Mesothelial cell of epicardium (in vitro differentiated cells): ENCODE data around the gene SRSF9. TPM values are rescaled to one million over a fixed set of nuclear protein-coding genes. Genes with fewer than 3 reads are reported as not detected.
A peak's percentile ranks its signal among the peaks of the same experiment; 100 is the strongest.

ENCODE experiments used
- DNase-seq, 2 experiments: peaks; one replicate each; pipeline ENCODE4 v3.0.0; 2021; ENCODE audit warnings: low spot score in 2 of 2; ENCODE audit not compliant: unreplicated experiment in 2 of 2
- H3K27ac Mint-ChIP-seq: 2 replicates; pipeline ENCODE4 v1.8.0; 2021; ENCODE audit warnings: mixed read lengths
- H3K27me3 Mint-ChIP-seq: 2 replicates; pipeline ENCODE4 v1.8.0; 2021; ENCODE audit warnings: low read depth, mixed read lengths
- H3K36me3 Mint-ChIP-seq: 2 replicates; pipeline ENCODE4 v1.8.0; 2021; ENCODE audit warnings: mixed read lengths
- H3K4me1 Mint-ChIP-seq: 2 replicates; pipeline ENCODE4 v1.8.0; 2021; ENCODE audit warnings: mixed read lengths
- H3K4me3 Mint-ChIP-seq: 2 replicates; pipeline ENCODE4 v1.8.0; 2021; ENCODE audit warnings: mild to moderate bottlenecking, moderate library complexity, mixed read lengths
- H3K9me3 Mint-ChIP-seq: 2 replicates; pipeline ENCODE4 v1.8.0; 2021; ENCODE audit warnings: mixed read lengths
- total RNA-seq: library from RNA; stranded (reverse); gene quantifications from 3 replicates; pipeline ENCODE4 v1.2.1, GENCODE V29; 2021
- TF ChIP-seq, protein P1 (sequence below): fragments of 200-600 bp; sonication (generic); IDR thresholded peaks from one replicate; pipeline ENCODE4 v1.5.0; 2021; ENCODE audit warnings: antibody characterized with exemption; ENCODE audit not compliant: unreplicated experiment

Gene SRSF9
- total RNA-seq, 1 donor from 2014 or later, result 197 TPM

DNA sequence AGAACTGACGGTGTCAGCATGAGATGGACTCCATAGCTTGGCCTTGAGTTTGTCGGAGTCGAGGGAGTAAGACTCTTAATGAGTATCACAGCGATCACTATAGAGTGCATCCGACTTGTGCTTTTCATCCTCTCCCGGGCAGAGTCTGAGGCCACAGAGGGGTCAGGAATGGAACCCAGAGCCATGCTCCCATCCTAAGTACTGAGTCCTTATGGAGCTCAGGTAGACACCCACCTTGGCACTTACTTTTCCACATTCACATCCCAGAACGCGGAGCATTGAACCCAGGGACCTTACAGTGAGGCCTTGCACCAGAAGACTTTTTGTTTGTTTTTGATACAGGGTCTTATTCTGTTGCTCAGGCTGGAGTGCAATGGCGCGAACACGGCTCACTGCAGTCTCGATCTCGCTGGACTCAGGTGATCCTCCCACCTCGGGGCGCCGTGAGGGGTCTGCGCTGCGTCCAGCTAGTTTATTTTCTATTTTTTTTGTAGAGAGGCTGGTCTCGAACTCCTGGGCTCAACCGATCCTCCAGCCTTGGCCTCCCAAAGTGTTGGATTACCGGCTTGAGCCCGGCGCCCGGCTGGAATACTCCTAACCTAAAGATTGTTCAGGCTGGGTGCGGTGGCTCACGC, 719 bp upstream of the SRSF9 start:
- H3K9me3 Mint-ChIP-seq, result no peaks in the 10 kb centered on the region
- peaks cover 48% of the 10 kb centered on the region for H3K4me1 Mint-ChIP-seq
- DNase-seq, result no peak
- TF ChIP-seq, protein P1, sequence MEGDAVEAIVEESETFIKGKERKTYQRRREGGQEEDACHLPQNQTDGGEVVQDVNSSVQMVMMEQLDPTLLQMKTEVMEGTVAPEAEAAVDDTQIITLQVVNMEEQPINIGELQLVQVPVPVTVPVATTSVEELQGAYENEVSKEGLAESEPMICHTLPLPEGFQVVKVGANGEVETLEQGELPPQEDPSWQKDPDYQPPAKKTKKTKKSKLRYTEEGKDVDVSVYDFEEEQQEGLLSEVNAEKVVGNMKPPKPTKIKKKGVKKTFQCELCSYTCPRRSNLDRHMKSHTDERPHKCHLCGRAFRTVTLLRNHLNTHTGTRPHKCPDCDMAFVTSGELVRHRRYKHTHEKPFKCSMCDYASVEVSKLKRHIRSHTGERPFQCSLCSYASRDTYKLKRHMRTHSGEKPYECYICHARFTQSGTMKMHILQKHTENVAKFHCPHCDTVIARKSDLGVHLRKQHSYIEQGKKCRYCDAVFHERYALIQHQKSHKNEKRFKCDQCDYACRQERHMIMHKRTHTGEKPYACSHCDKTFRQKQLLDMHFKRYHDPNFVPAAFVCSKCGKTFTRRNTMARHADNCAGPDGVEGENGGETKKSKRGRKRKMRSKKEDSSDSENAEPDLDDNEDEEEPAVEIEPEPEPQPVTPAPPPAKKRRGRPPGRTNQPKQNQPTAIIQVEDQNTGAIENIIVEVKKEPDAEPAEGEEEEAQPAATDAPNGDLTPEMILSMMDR, result no peak
- H3K4me3 Mint-ChIP-seq, result peak overlapping the region; percentile 87
- H3K27me3 Mint-ChIP-seq, result no peaks in the 10 kb centered on the region
- peak overlapping the region; percentile 98 for H3K27ac Mint-ChIP-seq
- H3K36me3 Mint-ChIP-seq, result peaks cover 8% of the 10 kb centered on the region

DNA sequence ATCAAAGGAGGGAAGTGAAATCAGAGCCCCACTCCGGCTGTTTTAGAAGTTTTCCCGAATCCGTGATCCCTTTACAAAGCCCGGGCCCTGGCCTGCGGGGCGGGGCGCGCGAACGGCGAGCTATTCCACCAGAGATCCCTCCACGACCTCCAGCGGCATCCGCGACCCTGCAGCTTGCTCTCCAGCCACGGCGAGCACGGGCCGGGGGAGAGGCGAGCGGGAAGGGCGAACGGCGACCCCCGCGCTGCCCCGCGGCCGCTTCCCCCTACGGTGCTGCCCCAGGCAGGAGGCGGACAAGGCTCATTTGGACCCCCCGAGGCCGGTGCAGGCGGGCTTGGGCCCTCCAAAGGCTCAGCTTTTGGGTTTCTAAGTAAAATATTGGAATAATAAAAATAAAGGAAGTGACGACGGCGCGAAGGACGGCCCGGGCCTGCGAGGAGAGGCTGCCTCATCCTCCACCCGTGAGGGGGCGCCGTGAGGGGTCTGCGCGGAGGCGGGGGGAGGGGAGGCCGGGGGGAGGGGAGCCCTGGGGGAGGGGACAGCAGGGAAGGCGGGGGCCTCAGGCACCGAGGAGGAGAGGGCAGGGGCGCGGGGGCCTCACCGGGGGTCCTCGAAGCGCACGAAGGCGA, 613 bp downstream of the SRSF9 start:
- no peaks in the 10 kb centered on the region for H3K27me3 Mint-ChIP-seq
- H3K27ac Mint-ChIP-seq, result peak overlapping the region; percentile 92
- DNase-seq, result peak in 1 of 2 experiments; percentile 65
- TF ChIP-seq, protein P1, result no peak
- H3K36me3 Mint-ChIP-seq, result peaks cover 18% of the 10 kb centered on the region
- H3K9me3 Mint-ChIP-seq, result no peaks in the 10 kb centered on the region
- peak overlapping the region; percentile 87 for H3K4me3 Mint-ChIP-seq
- peaks cover 36% of the 10 kb centered on the region for H3K4me1 Mint-ChIP-seq

DNA sequence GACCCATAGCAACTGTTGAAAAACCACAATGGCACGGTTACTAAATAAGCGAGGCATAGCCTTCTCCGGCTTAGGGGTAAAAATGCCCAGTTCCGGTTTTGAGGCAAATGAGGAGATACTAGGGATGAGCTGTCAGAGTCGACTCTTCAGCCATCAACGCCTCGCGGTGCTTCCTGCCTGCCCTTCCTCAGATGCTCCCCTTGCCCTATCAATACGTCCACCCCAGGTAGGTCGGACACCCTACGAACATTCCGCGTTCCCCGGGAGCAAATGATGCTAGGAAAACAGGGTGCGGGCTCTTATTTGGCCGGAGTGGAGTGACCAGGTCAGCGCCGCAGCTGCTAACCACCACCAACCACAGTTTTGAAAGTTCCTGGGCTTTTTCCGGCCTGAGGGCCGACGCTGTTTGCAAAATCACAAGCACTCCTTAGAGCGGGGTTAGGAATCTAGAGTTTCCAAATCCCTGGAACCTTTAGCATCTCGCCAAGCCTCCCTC, 1.2 kb downstream of the SRSF9 start:
- TF ChIP-seq, protein P1, result no peak
- Mint-ChIP-seq H3K27me3 (no peaks in the 10 kb centered on the region), H3K9me3 (no peaks in the 10 kb centered on the region), H3K4me1 (peaks cover 32% of the 10 kb centered on the region), H3K4me3 (peak overlapping the region; percentile 87), H3K36me3 (peaks cover 24% of the 10 kb centered on the region), H3K27ac (peak overlapping the region; percentile 92)
- DNase-seq, result peak in 1 of 2 experiments; percentile 39

DNA sequence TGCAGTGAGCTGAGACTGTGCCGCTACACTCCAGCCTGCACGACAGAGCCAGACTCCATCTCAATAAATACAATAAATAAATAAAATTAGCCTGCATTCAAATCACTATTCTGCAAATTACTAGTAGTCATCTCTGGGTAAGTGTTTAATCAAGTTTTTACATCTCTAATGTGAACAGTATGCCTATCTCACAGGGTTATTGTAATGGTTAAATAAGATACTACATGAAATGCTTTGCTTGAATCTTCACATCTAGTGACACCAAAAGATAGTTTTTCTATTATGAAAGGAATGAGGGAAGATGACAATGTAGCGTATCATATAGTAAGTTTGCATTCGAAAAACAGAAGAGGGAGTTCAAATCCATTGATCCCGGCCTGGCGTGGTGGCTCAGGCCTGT, 2.1 kb downstream of the SRSF9 start:
- Mint-ChIP-seq H3K4me3 (peak overlapping the region; percentile 87), H3K4me1 (peaks cover 25% of the 10 kb centered on the region), H3K27me3 (no peaks in the 10 kb centered on the region), H3K27ac (peak overlapping the region; percentile 50), H3K9me3 (no peaks in the 10 kb centered on the region), H3K36me3 (peaks cover 25% of the 10 kb centered on the region)
- TF ChIP-seq, protein P1, result no peak
- no peak for DNase-seq

DNA sequence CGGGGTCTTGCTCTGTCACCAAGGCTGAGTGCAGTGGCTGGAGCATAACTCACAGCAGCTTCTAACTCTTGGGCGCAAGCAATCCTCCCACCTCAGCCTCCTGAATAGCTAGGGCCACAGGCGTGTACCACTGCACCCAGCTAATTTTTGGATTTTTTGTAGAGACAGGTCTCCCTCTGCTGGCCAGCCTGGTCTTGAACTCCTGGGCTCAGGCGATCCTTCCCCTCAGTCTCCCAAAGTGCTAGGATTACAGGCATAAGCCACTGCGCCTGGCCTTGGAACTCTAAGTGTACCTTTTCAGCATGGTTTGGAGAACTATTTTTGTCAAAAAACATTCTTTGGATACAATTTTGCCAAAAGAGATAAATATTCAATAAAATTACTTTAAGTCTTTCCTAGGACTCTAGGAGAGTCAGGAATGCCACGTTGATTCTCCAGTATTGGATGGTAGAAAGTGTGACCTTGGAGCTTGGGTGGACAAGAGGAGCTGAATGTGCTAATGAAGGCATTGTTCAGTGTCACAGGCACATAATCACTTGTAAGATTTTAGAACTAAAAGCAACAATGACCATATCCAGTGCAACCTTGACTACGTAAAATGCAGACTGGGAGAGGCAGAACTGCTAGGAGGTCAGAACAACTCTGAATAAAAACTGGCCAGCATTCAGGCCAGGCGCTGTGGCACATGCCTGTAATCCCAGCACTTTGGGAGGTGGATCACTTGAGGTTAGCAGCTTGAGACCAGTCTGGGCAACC, 2.8 kb downstream of the SRSF9 start:
- H3K4me3 Mint-ChIP-seq, result peak overlapping the region; percentile 7
- peaks cover 21% of the 10 kb centered on the region for H3K4me1 Mint-ChIP-seq
- DNase-seq, result no peak
- TF ChIP-seq, protein P1, result peak; percentile 38
- no peaks in the 10 kb centered on the region for H3K9me3 Mint-ChIP-seq
- peaks cover 30% of the 10 kb centered on the region for H3K36me3 Mint-ChIP-seq
- no peaks in the 10 kb centered on the region for H3K27me3 Mint-ChIP-seq
- H3K27ac Mint-ChIP-seq, result peak overlapping the region; percentile 66
